ENCODE data around the gene PIR. TPM values are rescaled to one million over a fixed set of nuclear protein-coding genes. Genes with fewer than 3 reads are reported as not detected.

The PIR gene
- total RNA-seq, 1 donor from 2014 or later = 12.0 TPM

Other genes starting within 250 kb of the PIR start
- 0.55 TPM for gene ASB9, start 223.2 kb downstream of the PIR start, total RNA-seq
- 98.2 TPM for gene ASB11, start 177.7 kb downstream of the PIR start, total RNA-seq
- gene PIGA, start 157.8 kb downstream of the PIR start, total RNA-seq = 3.7 TPM
- 12.4 TPM for gene VEGFD, start 108.9 kb downstream of the PIR start, total RNA-seq
- gene BMX, start 7.5 kb upstream of the PIR start, total RNA-seq = 1.5 TPM
- gene ACE2, start 107.6 kb upstream of the PIR start, total RNA-seq = 12.7 TPM
- gene CLTRN, start 171.5 kb upstream of the PIR start, total RNA-seq = 0.79 TPM
- gene CA5B, start 244.9 kb upstream of the PIR start, total RNA-seq = 3.6 TPM